Renal cortex interstitium (tissue), 11 donors: ENCODE measurements around the gene MACROD2. TPM values are rescaled to one million over a fixed set of nuclear protein-coding genes. Genes with fewer than 3 reads are reported as not detected.
"Not testable (repeated sequence)": the region's sequence is repeated elsewhere in the genome, so short reads cannot be mapped to it uniquely, and the experiment has no call there.

Source experiments
- DNase-seq, 11 donors: peaks; one replicate each; pipeline ENCODE4 v3.0.0-alpha.2; 2013; ENCODE audit warnings: low read depth in 9 of 11, low spot score in 4 of 11; ENCODE audit errors: extremely low read depth in 1 of 11
- polyA plus RNA-seq, 3 donors: library from polyadenylated mRNA; unstranded; fragments of 120-200 nt; gene quantifications; one replicate each; pipeline ENCODE4 v1.2.1, GENCODE V29; 2013; ENCODE audit not compliant: insufficient read length in 3 of 3

The MACROD2 gene
- polyA plus RNA-seq, 3 donors, result 12.2 to 14.6 (median 14.0) TPM

GRCh38 chr20:15931897-15932296, 1936.6 kb downstream of the MACROD2 start:
- DNase-seq, result no peak

GRCh38 chr20:15937179-15937578, 1941.9 kb downstream of the MACROD2 start:
- DNase-seq, result no peak

GRCh38 chr20:15938847-15939246, 1943.5 kb downstream of the MACROD2 start:
- DNase-seq, result no peak

- DNase-seq, result no peak
These were observed 1944.8 kb downstream of the MACROD2 start for GRCh38 chr20:15940127-15940526.

GRCh38 chr20:15942130-15942529, 1946.8 kb downstream of the MACROD2 start:
- DNase-seq, result no peak

GRCh38 chr20:15945289-15945688, 1950.0 kb downstream of the MACROD2 start:
- no peak for DNase-seq

GRCh38 chr20:15949391-15949790, 1954.1 kb downstream of the MACROD2 start:
- DNase-seq, result no peak

- DNase-seq, result no peak
These were observed 1956.3 kb downstream of the MACROD2 start for GRCh38 chr20:15951658-15952057.

GRCh38 chr20:15958142-15958541, 1962.8 kb downstream of the MACROD2 start:
- DNase-seq, result no peak

- DNase-seq, result no peak
These were observed 1969.8 kb downstream of the MACROD2 start for GRCh38 chr20:15965165-15965564.

GRCh38 chr20:15967334-15967733, 1972.0 kb downstream of the MACROD2 start:
- DNase-seq, result no peak

GRCh38 chr20:15976047-15976736, 1980.9 kb downstream of the MACROD2 start:
- no peak for DNase-seq

GRCh38 chr20:15977026-15977425, 1981.7 kb downstream of the MACROD2 start:
- no peak for DNase-seq

GRCh38 chr20:15977758-15978157, 1982.4 kb downstream of the MACROD2 start:
- DNase-seq, result no peak

GRCh38 chr20:15985494-15986368, 1990.4 kb downstream of the MACROD2 start:
- DNase-seq, result not testable (repeated sequence)

GRCh38 chr20:15986690-15987089, 1991.4 kb downstream of the MACROD2 start:
- DNase-seq, result no peak

- no peak for DNase-seq
These were observed 1996.0 kb downstream of the MACROD2 start for GRCh38 chr20:15991279-15991678.

GRCh38 chr20:15992564-15992963, 1997.2 kb downstream of the MACROD2 start:
- no peak for DNase-seq

- no peak for DNase-seq
These were observed 2004.8 kb downstream of the MACROD2 start for GRCh38 chr20:16000112-16000511.

- no peak for DNase-seq
These were observed 2006.0 kb downstream of the MACROD2 start for GRCh38 chr20:16001286-16001685.
